DOHH2 (cell line): Measurements from ENCODE around the gene ATP10B.
"Not testable (repeated sequence)": the region's sequence is repeated elsewhere in the genome, so short reads cannot be mapped to it uniquely, and the experiment has no call there.

Experiments used
- H3F3A ChIP-seq: fragments of 200-600 bp; sonication (generic), shearing (Covaris generic); 2 replicates; pipeline ENCODE4 v1.6.0; 2016; ENCODE audit warnings: antibody characterized with exemption, mild to moderate bottlenecking; ENCODE audit not compliant: control insufficient read depth, insufficient read depth
- H3K27ac ChIP-seq: fragments of 200-600 bp; sonication (generic); 2 replicates; pipeline ENCODE4 v1.5.1; 2014; ENCODE audit warnings: low read depth, mild to moderate bottlenecking, low read length, moderate library complexity
- H3K27me3 ChIP-seq: fragments of 200-600 bp; sonication (generic); 2 replicates; pipeline ENCODE4 v1.6.1; 2014; ENCODE audit warnings: mild to moderate bottlenecking, low read length, mixed read lengths; ENCODE audit not compliant: control insufficient read depth
- H3K36me3 ChIP-seq: fragments of 200-600 bp; sonication (generic); 2 replicates; pipeline ENCODE4 v1.6.1; 2014; ENCODE audit warnings: mild to moderate bottlenecking, low read length, moderate library complexity, mixed read lengths; ENCODE audit not compliant: control insufficient read depth
- H3K4me1 ChIP-seq: fragments of 200-600 bp; sonication (generic); 2 replicates; pipeline ENCODE4 v1.6.1; 2014; ENCODE audit warnings: mild to moderate bottlenecking, low read length, mixed read lengths; ENCODE audit not compliant: control insufficient read depth
- H3K4me2 ChIP-seq: fragments of 200-600 bp; sonication (generic); 2 replicates; pipeline ENCODE4 v1.6.0; 2014; ENCODE audit warnings: mild to moderate bottlenecking, low read length, moderate library complexity
- H3K4me3 ChIP-seq: fragments of 200-600 bp; sonication (generic); 2 replicates; pipeline ENCODE4 v1.5.1; 2014; ENCODE audit warnings: mild to moderate bottlenecking, low read length, mixed read lengths
- H3K79me2 ChIP-seq: fragments of 200-600 bp; sonication (generic); 2 replicates; pipeline ENCODE4 v1.6.1; 2014; ENCODE audit warnings: mild to moderate bottlenecking, low read length, mixed read lengths; ENCODE audit not compliant: control insufficient read depth
- H3K9me2 ChIP-seq: fragments of 200-600 bp; sonication (generic); replicated peaks from 2 replicates; pipeline ENCODE4 v1.6.1; 2014; ENCODE audit warnings: mild to moderate bottlenecking, low read length, mixed read lengths; ENCODE audit not compliant: control insufficient read depth
- H3K9me3 ChIP-seq: fragments of 200-600 bp; sonication (generic); 2 replicates; pipeline ENCODE4 v1.6.1; 2014; ENCODE audit warnings: antibody characterized with exemption, low read length, mixed read lengths; ENCODE audit not compliant: control insufficient read depth, insufficient read depth
- H4K20me1 ChIP-seq: fragments of 200-600 bp; sonication (generic); 2 replicates; pipeline ENCODE4 v1.6.0; 2014; ENCODE audit warnings: low read depth, mild to moderate bottlenecking, antibody characterized with exemption, low read length, moderate library complexity; ENCODE audit not compliant: control insufficient read depth, insufficient read depth
- CTCF ChIP-seq: fragments of 200-600 bp; sonication (generic); IDR thresholded peaks from one replicate; pipeline ENCODE4 v1.5.1; 2014; ENCODE audit warnings: antibody characterized with exemption, mild to moderate bottlenecking, low read depth, low read length; ENCODE audit not compliant: poor library complexity, severe bottlenecking
- EZH2phosphoT487 ChIP-seq: fragments of 200-600 bp; sonication (generic); IDR thresholded peaks from 2 replicates; pipeline ENCODE4 v1.6.1; 2017; ENCODE audit warnings: borderline replicate concordance, mild to moderate bottlenecking, antibody characterized with exemption, low read length, moderate library complexity, mixed read lengths

Gene ATP10B

GRCh38 chr5:160887780-160888179 lies 35.8 kb upstream of the ATP10B start:
- no peak overlapping the region for H3K4me2 ChIP-seq
- no peaks in the 10 kb centered on the region for H3K36me3 ChIP-seq
- no peaks in the 10 kb centered on the region for H3K79me2 ChIP-seq
- no peak for TF ChIP-seq CTCF
- no peak for TF ChIP-seq EZH2phosphoT487
- no peaks in the 10 kb centered on the region for H4K20me1 ChIP-seq
- H3K27ac ChIP-seq, result no peak overlapping the region
- H3K4me1 ChIP-seq, result no peaks in the 10 kb centered on the region
- H3K27me3 ChIP-seq, result no peaks in the 10 kb centered on the region
- no peaks in the 10 kb centered on the region for H3K9me2 ChIP-seq
- no peaks in the 10 kb centered on the region for H3F3A ChIP-seq
- no peaks in the 10 kb centered on the region for H3K9me3 ChIP-seq
- H3K4me3 ChIP-seq, result no peak overlapping the region

DNA sequence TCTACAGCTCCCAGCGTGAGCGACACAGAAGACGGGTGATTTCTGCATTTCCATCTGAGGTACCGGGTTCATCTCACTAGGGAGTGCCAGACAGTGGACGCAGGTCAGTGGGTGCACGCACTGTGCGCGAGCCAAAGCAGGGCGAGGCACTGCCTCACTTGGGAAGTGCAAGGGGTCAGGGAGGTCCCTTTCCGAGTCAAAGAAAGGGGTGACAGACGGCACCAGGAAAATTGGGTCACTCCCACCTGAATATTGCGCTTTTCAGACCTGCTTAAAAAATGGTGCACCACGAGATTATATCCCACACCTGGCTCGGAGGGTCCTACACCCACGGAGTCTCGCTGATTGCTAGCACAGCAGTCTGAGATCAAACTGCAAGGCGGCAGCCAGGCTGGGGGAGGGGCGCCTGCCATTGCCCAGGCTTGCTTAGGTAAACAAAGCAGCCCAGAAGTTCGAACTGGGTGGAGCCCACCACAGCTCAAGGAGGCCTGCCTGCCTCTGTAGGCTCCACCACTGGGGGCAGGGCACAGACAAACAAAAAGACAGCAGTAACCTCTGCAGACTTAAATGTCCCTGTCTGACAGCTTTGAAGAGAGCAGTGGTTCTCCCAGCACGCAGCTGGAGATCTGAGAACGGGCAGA lies 21.7 kb upstream of the ATP10B start:
- H3K27ac ChIP-seq, H3K4me1 ChIP-seq, H3K9me3 ChIP-seq, H3K4me2 ChIP-seq, H3F3A ChIP-seq, H3K4me3 ChIP-seq, H3K36me3 ChIP-seq, H3K27me3 ChIP-seq, H3K9me2 ChIP-seq, H3K79me2 ChIP-seq, H4K20me1 ChIP-seq: not testable (repeated sequence)

DNA sequence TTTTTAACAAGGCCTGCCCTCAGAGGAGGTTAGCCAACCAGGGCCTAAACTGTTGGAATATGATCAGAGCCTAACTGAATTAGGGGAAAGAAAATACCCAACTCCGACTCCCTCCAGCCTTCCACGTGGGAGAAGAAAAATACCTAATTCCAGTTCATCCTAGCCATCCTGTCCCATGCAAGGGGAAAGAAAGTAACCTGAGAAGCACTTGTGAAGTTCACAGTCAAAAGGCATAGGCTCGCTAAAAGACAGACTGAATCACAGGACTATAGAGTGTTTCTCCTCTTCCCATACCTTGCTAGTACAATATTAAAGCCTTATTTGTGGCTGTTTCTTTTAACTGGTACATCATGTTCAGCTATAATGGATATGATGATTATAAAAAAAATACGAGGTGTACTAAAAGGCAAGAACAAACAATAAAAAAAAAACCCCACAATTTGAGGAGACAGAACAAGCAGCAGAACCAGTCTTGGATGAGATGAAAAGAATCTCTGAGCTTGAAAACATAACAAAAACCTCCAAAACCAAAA lies 18.0 kb upstream of the ATP10B start:
- Histone ChIP-seq H3K4me1 (no peaks in the 10 kb centered on the region), H3K4me3 (no peak overlapping the region), H3K27ac (no peak overlapping the region), H3K36me3 (no peaks in the 10 kb centered on the region), H3K27me3 (no peaks in the 10 kb centered on the region), H3K9me2 (no peaks in the 10 kb centered on the region), H3F3A (no peaks in the 10 kb centered on the region), H3K79me2 (no peaks in the 10 kb centered on the region), H4K20me1 (no peaks in the 10 kb centered on the region), H3K9me3 (no peaks in the 10 kb centered on the region), H3K4me2 (no peak overlapping the region)
- TF ChIP-seq EZH2phosphoT487, result no peak
- no peak for TF ChIP-seq CTCF

GRCh38 chr5:160867976-160868375 lies 16.0 kb upstream of the ATP10B start:
- H3F3A ChIP-seq, result no peaks in the 10 kb centered on the region
- no peaks in the 10 kb centered on the region for H3K9me3 ChIP-seq
- H3K9me2 ChIP-seq, result no peaks in the 10 kb centered on the region
- no peaks in the 10 kb centered on the region for H3K27me3 ChIP-seq
- H3K27ac ChIP-seq, result no peak overlapping the region
- TF ChIP-seq CTCF, result no peak
- TF ChIP-seq EZH2phosphoT487, result no peak
- H3K4me1 ChIP-seq, result no peaks in the 10 kb centered on the region
- no peak overlapping the region for H3K4me2 ChIP-seq
- H3K79me2 ChIP-seq, result no peaks in the 10 kb centered on the region
- H4K20me1 ChIP-seq, result no peaks in the 10 kb centered on the region
- H3K36me3 ChIP-seq, result no peaks in the 10 kb centered on the region
- H3K4me3 ChIP-seq, result no peak overlapping the region
